Endothelial cell (in vitro differentiated cells): ENCODE data around the gene TMEM108. TPM values are rescaled to one million over a fixed set of nuclear protein-coding genes. Genes with fewer than 3 reads are reported as not detected.

Source experiments
- DNase-seq: peaks from one replicate; pipeline ENCODE4 v3.0.0; 2021; ENCODE audit warnings: low spot score
- H3K27ac Mint-ChIP-seq: one replicate; pipeline ENCODE4 v1.8.0; 2021; ENCODE audit warnings: mixed read lengths, inconsistent platforms; ENCODE audit not compliant: unreplicated experiment
- H3K27me3 Mint-ChIP-seq: one replicate; pipeline ENCODE4 v1.8.0; 2021; ENCODE audit warnings: mild to moderate bottlenecking, moderate library complexity, mixed read lengths, inconsistent platforms; ENCODE audit not compliant: unreplicated experiment
- H3K36me3 Mint-ChIP-seq: one replicate; pipeline ENCODE4 v1.8.0; 2021; ENCODE audit warnings: mild to moderate bottlenecking, low read depth, mixed read lengths, inconsistent platforms; ENCODE audit not compliant: unreplicated experiment
- H3K4me1 Mint-ChIP-seq: one replicate; pipeline ENCODE4 v1.8.0; 2021; ENCODE audit warnings: mild to moderate bottlenecking, mixed read lengths, inconsistent platforms; ENCODE audit not compliant: unreplicated experiment
- H3K4me3 Mint-ChIP-seq: one replicate; pipeline ENCODE4 v1.8.0; 2021; ENCODE audit warnings: mild to moderate bottlenecking, mixed read lengths, inconsistent platforms; ENCODE audit not compliant: unreplicated experiment
- H3K9me3 Mint-ChIP-seq: one replicate; pipeline ENCODE4 v1.8.0; 2021; ENCODE audit warnings: mixed read lengths, inconsistent platforms; ENCODE audit not compliant: unreplicated experiment
- total RNA-seq: library from RNA; stranded (reverse); fragmentation: NEBNext Ultra II Directional; extraction: Animal tissue kit (Norgen Biotek cat#: 25700); gene quantifications from one replicate; pipeline ENCODE4 v1.2.1, GENCODE V29; 2021; ENCODE audit not compliant: unreplicated experiment
- TF ChIP-seq, protein P1 (sequence below): fragments of 200-600 bp; sonication (generic); IDR thresholded peaks from one replicate; pipeline ENCODE4 v1.5.0; 2021; ENCODE audit warnings: antibody characterized with exemption; ENCODE audit not compliant: unreplicated experiment

TMEM108 gene
- total RNA-seq, 1 donor from 2014 or later: 14.2 TPM

DNA sequence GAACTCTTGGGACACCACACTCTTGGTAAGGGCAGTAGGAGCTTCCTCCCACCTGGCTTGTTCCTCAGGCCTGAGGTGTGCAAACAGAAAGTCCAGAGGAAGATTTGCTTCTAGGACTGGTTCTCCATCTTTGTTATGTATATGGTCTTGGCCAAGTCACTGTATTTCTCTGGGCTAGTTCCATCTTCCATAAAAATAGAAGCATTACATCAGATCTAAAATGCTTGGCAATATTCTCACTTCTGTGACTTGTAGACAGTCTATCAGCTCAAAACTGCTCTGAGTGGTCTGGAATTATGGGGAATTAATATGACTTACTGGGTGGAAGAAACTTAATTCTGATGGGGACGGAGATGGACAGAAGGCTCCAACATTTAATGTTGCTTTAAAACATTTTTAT lies 55.2 kb downstream of the TMEM108 start:
- H3K9me3 Mint-ChIP-seq: no peaks in the 10 kb centered on the region
- DNase-seq: no peak
- no peak overlapping the region for H3K27ac Mint-ChIP-seq
- H3K4me3 Mint-ChIP-seq: no peak overlapping the region
- H3K4me1 Mint-ChIP-seq: peaks cover 4% of the 10 kb centered on the region
- TF ChIP-seq, protein P1, sequence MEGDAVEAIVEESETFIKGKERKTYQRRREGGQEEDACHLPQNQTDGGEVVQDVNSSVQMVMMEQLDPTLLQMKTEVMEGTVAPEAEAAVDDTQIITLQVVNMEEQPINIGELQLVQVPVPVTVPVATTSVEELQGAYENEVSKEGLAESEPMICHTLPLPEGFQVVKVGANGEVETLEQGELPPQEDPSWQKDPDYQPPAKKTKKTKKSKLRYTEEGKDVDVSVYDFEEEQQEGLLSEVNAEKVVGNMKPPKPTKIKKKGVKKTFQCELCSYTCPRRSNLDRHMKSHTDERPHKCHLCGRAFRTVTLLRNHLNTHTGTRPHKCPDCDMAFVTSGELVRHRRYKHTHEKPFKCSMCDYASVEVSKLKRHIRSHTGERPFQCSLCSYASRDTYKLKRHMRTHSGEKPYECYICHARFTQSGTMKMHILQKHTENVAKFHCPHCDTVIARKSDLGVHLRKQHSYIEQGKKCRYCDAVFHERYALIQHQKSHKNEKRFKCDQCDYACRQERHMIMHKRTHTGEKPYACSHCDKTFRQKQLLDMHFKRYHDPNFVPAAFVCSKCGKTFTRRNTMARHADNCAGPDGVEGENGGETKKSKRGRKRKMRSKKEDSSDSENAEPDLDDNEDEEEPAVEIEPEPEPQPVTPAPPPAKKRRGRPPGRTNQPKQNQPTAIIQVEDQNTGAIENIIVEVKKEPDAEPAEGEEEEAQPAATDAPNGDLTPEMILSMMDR: no peak
- H3K27me3 Mint-ChIP-seq: no peaks in the 10 kb centered on the region
- H3K36me3 Mint-ChIP-seq: no peaks in the 10 kb centered on the region

DNA sequence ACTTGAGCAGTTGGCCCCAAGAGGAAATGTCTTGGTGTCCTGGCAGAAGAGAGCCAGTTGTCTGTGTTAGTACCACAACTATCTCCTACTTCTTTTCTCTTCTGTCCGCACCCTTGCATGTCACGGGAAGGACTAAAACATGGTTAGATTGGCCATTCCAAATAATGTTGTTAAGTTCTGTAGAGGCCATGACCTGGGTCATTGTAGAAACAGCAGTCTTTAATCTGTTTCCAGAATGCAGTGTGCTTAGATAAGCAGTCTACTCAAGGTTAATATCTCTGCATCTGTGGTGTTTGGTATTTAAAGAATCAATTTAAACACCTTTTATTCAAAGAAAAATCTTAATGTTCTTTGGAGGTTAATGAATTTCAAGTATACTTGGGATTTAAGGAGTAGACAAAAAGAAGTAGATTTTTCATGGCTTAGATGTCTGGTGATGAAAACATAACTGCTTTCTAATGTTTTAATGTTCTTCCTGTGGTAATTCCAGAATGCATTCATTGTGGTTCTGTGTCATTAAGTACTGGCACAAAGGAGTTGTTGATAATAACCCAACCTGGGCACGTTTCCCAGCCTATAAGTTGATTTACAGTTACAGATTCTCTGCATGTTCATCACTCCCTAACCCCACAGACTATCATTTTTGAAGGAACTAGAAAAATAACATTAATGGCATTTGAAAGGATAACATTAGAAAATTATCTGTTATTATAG lies 58.9 kb downstream of the TMEM108 start:
- Mint-ChIP-seq H3K9me3 (no peaks in the 10 kb centered on the region), H3K27ac (no peak overlapping the region), H3K36me3 (no peaks in the 10 kb centered on the region), H3K27me3 (no peaks in the 10 kb centered on the region), H3K4me3 (no peak overlapping the region), H3K4me1 (no peaks in the 10 kb centered on the region)
- no peak for DNase-seq
- TF ChIP-seq, protein P1: no peak

DNA sequence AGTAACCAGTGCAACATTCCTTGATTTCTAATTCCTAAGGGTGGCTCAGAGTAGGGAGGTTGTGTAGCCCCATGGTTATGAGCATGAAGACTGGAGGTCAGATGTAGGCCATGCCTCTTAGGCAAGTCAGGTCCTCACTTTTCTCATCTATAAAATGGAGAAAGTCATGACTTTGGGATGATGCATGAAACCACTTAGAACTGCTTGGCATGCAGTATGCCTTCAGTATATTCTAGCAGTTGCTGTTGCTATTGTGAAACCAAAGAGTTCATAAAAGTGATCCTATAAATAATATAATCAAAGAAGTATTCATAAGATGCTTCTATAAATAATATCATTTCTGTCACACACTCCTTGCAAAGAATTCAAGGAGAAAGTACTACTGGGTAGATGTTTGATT lies 65.5 kb downstream of the TMEM108 start:
- TF ChIP-seq, protein P1: no peak
- Mint-ChIP-seq H3K27me3 (no peaks in the 10 kb centered on the region), H3K4me1 (no peaks in the 10 kb centered on the region), H3K4me3 (no peak overlapping the region), H3K27ac (no peak overlapping the region), H3K9me3 (no peaks in the 10 kb centered on the region), H3K36me3 (no peaks in the 10 kb centered on the region)
- no peak for DNase-seq

DNA sequence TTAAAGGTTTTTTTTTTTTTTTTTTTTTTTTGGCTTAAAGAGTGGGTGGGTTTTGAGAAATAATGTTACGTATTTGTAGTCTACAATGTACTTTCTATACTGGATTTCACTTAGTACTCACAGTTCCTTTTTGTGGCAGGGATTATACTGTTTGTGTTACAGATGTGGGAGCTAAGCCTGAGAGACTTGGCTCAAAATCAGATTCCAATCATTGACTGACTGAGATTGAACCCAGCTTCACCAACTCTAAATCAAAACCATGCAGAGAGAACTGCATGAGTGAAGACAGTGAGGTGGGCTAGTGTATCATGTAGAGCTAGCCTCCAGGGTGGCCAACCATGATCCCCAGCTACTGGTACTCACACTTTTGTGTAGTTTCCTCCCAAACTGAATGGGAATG lies 68.0 kb downstream of the TMEM108 start:
- TF ChIP-seq, protein P1: no peak
- H3K27me3 Mint-ChIP-seq: no peaks in the 10 kb centered on the region
- no peaks in the 10 kb centered on the region for H3K4me1 Mint-ChIP-seq

DNA sequence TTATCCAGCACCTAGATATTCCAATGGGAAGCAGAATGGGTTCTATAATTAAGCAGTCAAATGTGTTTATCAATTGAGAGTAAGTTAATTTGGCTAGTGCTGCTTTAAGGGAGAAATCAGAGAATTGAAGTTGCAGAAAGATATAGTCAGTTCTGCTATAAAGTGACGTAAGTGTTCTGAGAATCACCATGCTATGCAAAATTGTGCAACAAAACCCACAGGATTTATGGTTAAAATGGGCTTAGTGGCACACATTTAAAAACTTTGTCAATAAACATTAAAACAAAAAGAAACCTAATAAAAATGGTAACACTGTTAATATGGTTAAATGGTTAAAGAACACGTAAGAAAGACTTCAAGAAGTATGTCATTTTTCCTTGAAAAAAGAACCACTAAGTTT lies 74.5 kb downstream of the TMEM108 start:
- no peaks in the 10 kb centered on the region for H3K27me3 Mint-ChIP-seq
- H3K9me3 Mint-ChIP-seq: no peaks in the 10 kb centered on the region
- H3K4me3 Mint-ChIP-seq: no peak overlapping the region
- TF ChIP-seq, protein P1: no peak
- no peaks in the 10 kb centered on the region for H3K36me3 Mint-ChIP-seq
- DNase-seq: no peak
- no peak overlapping the region for H3K27ac Mint-ChIP-seq
- H3K4me1 Mint-ChIP-seq: no peaks in the 10 kb centered on the region

More for the DNA sequence above, 68.0 kb downstream of the TMEM108 start:
- Mint-ChIP-seq H3K36me3 (no peaks in the 10 kb centered on the region), H3K9me3 (no peaks in the 10 kb centered on the region), H3K4me3 (no peak overlapping the region), H3K27ac (no peak overlapping the region)
- DNase-seq: no peak
